ENCODE results near the gene PLCL1. TPM values are rescaled to one million over a fixed set of nuclear protein-coding genes. Genes with fewer than 3 reads are reported as not detected.

The PLCL1 gene
- total RNA-seq, 1 experiment from 2014 or later, result not detected

- Histone ChIP-seq H3K9me3 (ENCODE audit: low read length) (no peaks in the 10 kb centered on the region), H3K4me1 (ENCODE audit: low read length) (no peaks in the 10 kb centered on the region), H3K27ac (ENCODE audit: low read length) (no peak overlapping the region), H4K20me1 (ENCODE audit: insufficient read depth, low read depth, low read length) (no peaks in the 10 kb centered on the region), H3K36me3 (ENCODE audit: insufficient read depth, low read length) (no peaks in the 10 kb centered on the region), H3K9ac (ENCODE audit: low read length) (no peak overlapping the region), H3K79me2 (ENCODE audit: low read length) (no peaks in the 10 kb centered on the region), H3K4me3 (ENCODE audit: low read length) (no peak overlapping the region), H3K27me3 (ENCODE audit: low read length) (no peaks in the 10 kb centered on the region), H3K4me2 (ENCODE audit: low read depth, low read length, poor library complexity, severe bottlenecking) (no peak overlapping the region), H3K9me2 (replicated peaks; ENCODE audit: insufficient read depth, low read length) (no peaks in the 10 kb centered on the region), H2AFZ (ENCODE audit: low read length) (no peak overlapping the region)
- DNase-seq, result no peak
Observed at GRCh38 chr2:197885587-197885986, 81.2 kb downstream of the PLCL1 start.

GRCh38 chr2:197888321-197888720, 83.9 kb downstream of the PLCL1 start:
- no peaks in the 10 kb centered on the region for H3K36me3 ChIP-seq (ENCODE audit: insufficient read depth, low read length)
- no peak overlapping the region for H3K27ac ChIP-seq (ENCODE audit: low read length)
- no peaks in the 10 kb centered on the region for H4K20me1 ChIP-seq (ENCODE audit: insufficient read depth, low read depth, low read length)
- DNase-seq, result no peak
- H3K4me2 ChIP-seq (ENCODE audit: low read depth, low read length, poor library complexity, severe bottlenecking), result no peak overlapping the region
- no peak overlapping the region for H3K9ac ChIP-seq (ENCODE audit: low read length)
- H3K27me3 ChIP-seq (ENCODE audit: low read length), result no peaks in the 10 kb centered on the region
- no peak overlapping the region for H3K4me3 ChIP-seq (ENCODE audit: low read length)
- H3K4me1 ChIP-seq (ENCODE audit: low read length), result no peaks in the 10 kb centered on the region
- no peaks in the 10 kb centered on the region for H3K79me2 ChIP-seq (ENCODE audit: low read length)
- H3K9me2 ChIP-seq (replicated peaks; ENCODE audit: insufficient read depth, low read length), result no peaks in the 10 kb centered on the region
- H3K9me3 ChIP-seq (ENCODE audit: low read length), result no peaks in the 10 kb centered on the region
- H2AFZ ChIP-seq (ENCODE audit: low read length), result no peak overlapping the region

GRCh38 chr2:197889041-197889440, 84.6 kb downstream of the PLCL1 start:
- Histone ChIP-seq H3K4me2 (ENCODE audit: low read depth, low read length, poor library complexity, severe bottlenecking) (no peak overlapping the region), H3K79me2 (ENCODE audit: low read length) (no peaks in the 10 kb centered on the region), H3K9ac (ENCODE audit: low read length) (no peak overlapping the region)

GRCh38 chr2:197890168-197890567, 85.8 kb downstream of the PLCL1 start:
- Histone ChIP-seq H3K27ac (ENCODE audit: low read length) (no peak overlapping the region), H3K79me2 (ENCODE audit: low read length) (no peaks in the 10 kb centered on the region), H3K4me3 (ENCODE audit: low read length) (no peak overlapping the region), H3K9ac (ENCODE audit: low read length) (no peak overlapping the region), H3K4me1 (ENCODE audit: low read length) (no peaks in the 10 kb centered on the region), H2AFZ (ENCODE audit: low read length) (no peak overlapping the region), H3K27me3 (ENCODE audit: low read length) (no peaks in the 10 kb centered on the region), H4K20me1 (ENCODE audit: insufficient read depth, low read depth, low read length) (no peaks in the 10 kb centered on the region), H3K36me3 (ENCODE audit: insufficient read depth, low read length) (no peaks in the 10 kb centered on the region), H3K9me3 (ENCODE audit: low read length) (no peaks in the 10 kb centered on the region), H3K4me2 (ENCODE audit: low read depth, low read length, poor library complexity, severe bottlenecking) (no peak overlapping the region), H3K9me2 (replicated peaks; ENCODE audit: insufficient read depth, low read length) (no peaks in the 10 kb centered on the region)
- DNase-seq, result no peak

More at GRCh38 chr2:197889041-197889440, 84.6 kb downstream of the PLCL1 start:
- Histone ChIP-seq H3K36me3 (ENCODE audit: insufficient read depth, low read length) (no peaks in the 10 kb centered on the region), H3K4me3 (ENCODE audit: low read length) (no peak overlapping the region), H3K9me3 (ENCODE audit: low read length) (no peaks in the 10 kb centered on the region), H3K27me3 (ENCODE audit: low read length) (no peaks in the 10 kb centered on the region), H4K20me1 (ENCODE audit: insufficient read depth, low read depth, low read length) (no peaks in the 10 kb centered on the region), H3K27ac (ENCODE audit: low read length) (no peak overlapping the region), H2AFZ (ENCODE audit: low read length) (no peak overlapping the region), H3K9me2 (replicated peaks; ENCODE audit: insufficient read depth, low read length) (no peaks in the 10 kb centered on the region), H3K4me1 (ENCODE audit: low read length) (no peaks in the 10 kb centered on the region)
- peak; percentile 56 for DNase-seq

GRCh38 chr2:197891897-197892442, 87.6 kb downstream of the PLCL1 start:
- Histone ChIP-seq H3K4me2 (ENCODE audit: low read depth, low read length, poor library complexity, severe bottlenecking) (no peak overlapping the region), H2AFZ (ENCODE audit: low read length) (no peak overlapping the region), H3K9ac (ENCODE audit: low read length) (no peak overlapping the region), H3K27me3 (ENCODE audit: low read length) (no peaks in the 10 kb centered on the region), H4K20me1 (ENCODE audit: insufficient read depth, low read depth, low read length) (no peaks in the 10 kb centered on the region), H3K9me3 (ENCODE audit: low read length) (no peaks in the 10 kb centered on the region), H3K9me2 (replicated peaks; ENCODE audit: insufficient read depth, low read length) (no peaks in the 10 kb centered on the region), H3K4me1 (ENCODE audit: low read length) (no peaks in the 10 kb centered on the region), H3K36me3 (ENCODE audit: insufficient read depth, low read length) (no peaks in the 10 kb centered on the region), H3K27ac (ENCODE audit: low read length) (no peak overlapping the region), H3K4me3 (ENCODE audit: low read length) (no peak overlapping the region), H3K79me2 (ENCODE audit: low read length) (no peaks in the 10 kb centered on the region)
- DNase-seq, result no peak

- Histone ChIP-seq H3K36me3 (ENCODE audit: insufficient read depth, low read length) (no peaks in the 10 kb centered on the region), H3K9me3 (ENCODE audit: low read length) (no peaks in the 10 kb centered on the region), H3K9me2 (replicated peaks; ENCODE audit: insufficient read depth, low read length) (no peaks in the 10 kb centered on the region), H3K79me2 (ENCODE audit: low read length) (no peaks in the 10 kb centered on the region), H2AFZ (ENCODE audit: low read length) (no peak overlapping the region), H3K27me3 (ENCODE audit: low read length) (no peaks in the 10 kb centered on the region), H3K9ac (ENCODE audit: low read length) (no peak overlapping the region), H3K4me3 (ENCODE audit: low read length) (no peak overlapping the region), H3K27ac (ENCODE audit: low read length) (no peak overlapping the region), H3K4me2 (ENCODE audit: low read depth, low read length, poor library complexity, severe bottlenecking) (no peak overlapping the region), H4K20me1 (ENCODE audit: insufficient read depth, low read depth, low read length) (no peaks in the 10 kb centered on the region), H3K4me1 (ENCODE audit: low read length) (no peaks in the 10 kb centered on the region)
- no peak for DNase-seq
Observed at GRCh38 chr2:197893403-197894177, 89.2 kb downstream of the PLCL1 start.

- Histone ChIP-seq H3K4me2 (ENCODE audit: low read depth, low read length, poor library complexity, severe bottlenecking) (no peak overlapping the region), H3K36me3 (ENCODE audit: insufficient read depth, low read length) (no peaks in the 10 kb centered on the region), H3K9me2 (replicated peaks; ENCODE audit: insufficient read depth, low read length) (no peaks in the 10 kb centered on the region), H3K4me1 (ENCODE audit: low read length) (no peaks in the 10 kb centered on the region), H3K79me2 (ENCODE audit: low read length) (no peaks in the 10 kb centered on the region), H3K9ac (ENCODE audit: low read length) (no peak overlapping the region), H2AFZ (ENCODE audit: low read length) (no peak overlapping the region), H4K20me1 (ENCODE audit: insufficient read depth, low read depth, low read length) (no peaks in the 10 kb centered on the region), H3K27ac (ENCODE audit: low read length) (no peak overlapping the region), H3K4me3 (ENCODE audit: low read length) (no peak overlapping the region), H3K9me3 (ENCODE audit: low read length) (no peaks in the 10 kb centered on the region), H3K27me3 (ENCODE audit: low read length) (no peaks in the 10 kb centered on the region)
- no peak for DNase-seq
Observed at GRCh38 chr2:197894751-197895274, 90.4 kb downstream of the PLCL1 start.

- H2AFZ ChIP-seq (ENCODE audit: low read length), result no peak overlapping the region
- DNase-seq, result no peak
- H3K36me3 ChIP-seq (ENCODE audit: insufficient read depth, low read length), result no peaks in the 10 kb centered on the region
- no peak overlapping the region for H3K9ac ChIP-seq (ENCODE audit: low read length)
- no peak overlapping the region for H3K27ac ChIP-seq (ENCODE audit: low read length)
- H3K4me2 ChIP-seq (ENCODE audit: low read depth, low read length, poor library complexity, severe bottlenecking), result no peak overlapping the region
- H3K27me3 ChIP-seq (ENCODE audit: low read length), result no peaks in the 10 kb centered on the region
- H3K4me1 ChIP-seq (ENCODE audit: low read length), result no peaks in the 10 kb centered on the region
- H3K4me3 ChIP-seq (ENCODE audit: low read length), result no peak overlapping the region
- no peaks in the 10 kb centered on the region for H3K9me2 ChIP-seq (replicated peaks; ENCODE audit: insufficient read depth, low read length)
- no peaks in the 10 kb centered on the region for H3K79me2 ChIP-seq (ENCODE audit: low read length)
- H4K20me1 ChIP-seq (ENCODE audit: insufficient read depth, low read depth, low read length), result no peaks in the 10 kb centered on the region
- H3K9me3 ChIP-seq (ENCODE audit: low read length), result no peaks in the 10 kb centered on the region
Observed at GRCh38 chr2:197897960-197898678, 93.7 kb downstream of the PLCL1 start.
